ENCODE data around the gene GNB1. TPM values are rescaled to one million over a fixed set of nuclear protein-coding genes. Genes with fewer than 3 reads are reported as not detected.
A peak's percentile ranks its signal among the peaks of the same experiment; 100 is the strongest.
"Not testable (repeated sequence)": the region's sequence is repeated elsewhere in the genome, so short reads cannot be mapped to it uniquely, and the experiment has no call there.

The GNB1 gene
- total and polyA plus RNA-seq, 5 experiments from 2014 or later: 45.9 to 232 (median 107) TPM

GRCh38 chr1:1875932-1876331 is 15.0 kb downstream of the GNB1 start:
- POLR2A ChIA-PET: interaction anchor here (1.7 kb wide), 1 partner anchor 10 kb away, joined by 6 read pairs; no protein-coding TSS in a partner anchor
- peak overlapping the region in 9 of 10 donors; percentile 14 to 77 (median 54) for H3K4me3 Mint-ChIP-seq
- H3K27ac Mint-ChIP-seq: peak overlapping the region; percentile 33 to 87 (median 66)
- DNase-seq (no peak), ATAC-seq (peak; percentile 23 to 54)
- no peaks in the 10 kb centered on the region for H3K9me3 Mint-ChIP-seq
- H3K4me1 Mint-ChIP-seq: peaks cover 55 to 91% (median 82%) of the 10 kb centered on the region in 4 donors
- H3K27me3 Mint-ChIP-seq: no peaks in the 10 kb centered on the region
- H3K36me3 Mint-ChIP-seq: peaks cover 0 to 68% (median 16%) of the 10 kb centered on the region in 3 donors

GRCh38 chr1:1874901-1875300 is 16.0 kb downstream of the GNB1 start:
- H3K27me3 Mint-ChIP-seq: no peaks in the 10 kb centered on the region
- peaks cover 55 to 91% (median 85%) of the 10 kb centered on the region in 4 donors for H3K4me1 Mint-ChIP-seq
- no peaks in the 10 kb centered on the region for H3K9me3 Mint-ChIP-seq
- peaks cover 0 to 68% (median 16%) of the 10 kb centered on the region in 3 donors for H3K36me3 Mint-ChIP-seq
- DNase-seq: no peak
- H3K4me3 Mint-ChIP-seq: peak overlapping the region in 2 of 10 donors; percentile 4 to 29
- no peak for ATAC-seq
- POLR2A ChIA-PET: interaction anchor here (1.1 to 1.7 kb wide), 3 partner anchors 11 to 36 kb away, joined by 3 to 6 read pairs (median 3); no protein-coding TSS in a partner anchor
- peak overlapping the region in 6 of 10 donors; percentile 29 to 79 (median 67) for H3K27ac Mint-ChIP-seq

GRCh38 chr1:1873186-1873585 is 17.7 kb downstream of the GNB1 start:
- Mint-ChIP-seq H3K36me3 (peaks cover 0 to 61% (median 11%) of the 10 kb centered on the region in 3 donors), H3K27ac (peak overlapping the region in 6 of 10 donors; percentile 31 to 82 (median 71)), H3K4me3 (peak overlapping the region in 2 of 10 donors; percentile 8 to 53), H3K9me3 (no peaks in the 10 kb centered on the region), H3K27me3 (no peaks in the 10 kb centered on the region), H3K4me1 (peaks cover 53 to 88% (median 80%) of the 10 kb centered on the region in 4 donors)
- DNase-seq (no peak), ATAC-seq (no peak)
- POLR2A ChIA-PET: no interaction called here

GRCh38 chr1:1872329-1872994 is 18.4 kb downstream of the GNB1 start:
- no peaks in the 10 kb centered on the region for H3K9me3 Mint-ChIP-seq
- peak overlapping the region; percentile 8 to 89 (median 74) for H3K27ac Mint-ChIP-seq
- H3K27me3 Mint-ChIP-seq: no peaks in the 10 kb centered on the region
- H3K4me1 Mint-ChIP-seq: peaks cover 51 to 87% (median 79%) of the 10 kb centered on the region in 4 donors
- POLR2A ChIA-PET: interaction anchor here (0.9 kb wide), 1 partner anchor 15 kb away, joined by 3 read pairs; no protein-coding TSS in a partner anchor
- DNase-seq (no peak), ATAC-seq (no peak)
- H3K36me3 Mint-ChIP-seq: peaks cover 0 to 55% (median 12%) of the 10 kb centered on the region in 3 donors
- H3K4me3 Mint-ChIP-seq: peak overlapping the region in 8 of 10 donors; percentile 8 to 63 (median 36)

- Mint-ChIP-seq H3K27ac (peak overlapping the region in 9 of 10 donors; percentile 1 to 83 (median 40)), H3K27me3 (no peaks in the 10 kb centered on the region), H3K4me1 (peaks cover 44 to 84% (median 73%) of the 10 kb centered on the region in 4 donors), H3K36me3 (peaks cover 0 to 34% (median 10%) of the 10 kb centered on the region in 3 donors), H3K9me3 (no peaks in the 10 kb centered on the region), H3K4me3 (peak overlapping the region in 3 of 10 donors; percentile 5 to 45 (median 36))
- POLR2A ChIA-PET: no interaction called here
- ATAC-seq: no peak
- DNase-seq: no peak
Measured at GRCh38 chr1:1869469-1869868, 21.4 kb downstream of the GNB1 start.

GRCh38 chr1:1867164-1867563 is 23.7 kb downstream of the GNB1 start:
- ATAC-seq (no peak), DNase-seq (no peak)
- H3K27me3 Mint-ChIP-seq: no peaks in the 10 kb centered on the region
- H3K9me3 Mint-ChIP-seq: no peaks in the 10 kb centered on the region
- peaks cover 39 to 85% (median 71%) of the 10 kb centered on the region in 4 donors for H3K4me1 Mint-ChIP-seq
- POLR2A ChIA-PET: interaction anchor here (0.6 kb wide), 1 partner anchor 172 kb away, joined by 7 read pairs; no protein-coding TSS in a partner anchor
- H3K4me3 Mint-ChIP-seq: no peak overlapping the region
- H3K27ac Mint-ChIP-seq: peak overlapping the region in 1 of 10 donors; percentile 70
- H3K36me3 Mint-ChIP-seq: peaks cover 0 to 18% (median 6%) of the 10 kb centered on the region in 3 donors

- POLR2A ChIA-PET: interaction anchor here (1.4 kb wide), 1 partner anchor 42 kb away, joined by 6 read pairs; no protein-coding TSS in a partner anchor
- DNase-seq (no peak), ATAC-seq (no peak)
- no peaks in the 10 kb centered on the region for H3K9me3 Mint-ChIP-seq
- H3K27ac Mint-ChIP-seq: peak overlapping the region in 9 of 10 donors; percentile 20 to 89 (median 70)
- H3K4me1 Mint-ChIP-seq: peaks cover 29 to 92% (median 72%) of the 10 kb centered on the region in 4 donors
- peak overlapping the region in 6 of 10 donors; percentile 25 to 72 (median 36) for H3K4me3 Mint-ChIP-seq
- peaks cover 0 to 5% (median 3%) of the 10 kb centered on the region in 3 donors for H3K36me3 Mint-ChIP-seq
- H3K27me3 Mint-ChIP-seq: no peaks in the 10 kb centered on the region
Measured at GRCh38 chr1:1862905-1863547, 27.9 kb downstream of the GNB1 start.

GRCh38 chr1:1861761-1862310 is 29.1 kb downstream of the GNB1 start:
- not testable (repeated sequence) for H3K9me3 Mint-ChIP-seq, H3K36me3 Mint-ChIP-seq, DNase-seq, H3K27me3 Mint-ChIP-seq, ATAC-seq
- POLR2A ChIA-PET: interaction anchor here (1.3 kb wide), 1 partner anchor 46 kb away, joined by 3 read pairs; no protein-coding TSS in a partner anchor
- Mint-ChIP-seq H3K4me1 (peaks cover 31 to 93% (median 74%) of the 10 kb centered on the region in 4 donors), H3K4me3 (peak overlapping the region in 2 of 10 donors; percentile 45 to 47), H3K27ac (peak overlapping the region in 7 of 10 donors; percentile 8 to 94 (median 72))

- ATAC-seq (no peak), DNase-seq (no peak)
- Mint-ChIP-seq H3K4me1 (peaks cover 30 to 96% (median 74%) of the 10 kb centered on the region in 4 donors), H3K36me3 (peaks cover 0 to 3% (median 2%) of the 10 kb centered on the region in 3 donors), H3K27me3 (no peaks in the 10 kb centered on the region), H3K9me3 (no peaks in the 10 kb centered on the region), H3K4me3 (peak overlapping the region in 2 of 10 donors; percentile 45 to 47), H3K27ac (peak overlapping the region in 7 of 10 donors; percentile 8 to 94 (median 72))
- POLR2A ChIA-PET: interaction anchor here (1.3 kb wide), 1 partner anchor 47 kb away, joined by 3 read pairs; no protein-coding TSS in a partner anchor
Measured at GRCh38 chr1:1861339-1861730, 29.6 kb downstream of the GNB1 start.

- peaks cover 27 to 96% (median 76%) of the 10 kb centered on the region in 4 donors for H3K4me1 Mint-ChIP-seq
- POLR2A ChIA-PET: interaction anchor here (1.3 kb wide), 1 partner anchor 48 kb away, joined by 3 read pairs; no protein-coding TSS in a partner anchor
- not testable (repeated sequence) for H3K9me3 Mint-ChIP-seq, H3K36me3 Mint-ChIP-seq, ATAC-seq, H3K27me3 Mint-ChIP-seq, DNase-seq
- peak overlapping the region; percentile 32 to 90 (median 60) for H3K27ac Mint-ChIP-seq
- H3K4me3 Mint-ChIP-seq: peak overlapping the region in 5 of 10 donors; percentile 20 to 59 (median 32)
Measured at GRCh38 chr1:1859970-1860697, 30.8 kb downstream of the GNB1 start.

GRCh38 chr1:1858382-1859086 is 32.4 kb downstream of the GNB1 start:
- Mint-ChIP-seq H3K9me3 (no peaks in the 10 kb centered on the region), H3K4me1 (peaks cover 35 to 95% (median 80%) of the 10 kb centered on the region in 4 donors), H3K27ac (peak overlapping the region; percentile 37 to 91 (median 85)), H3K36me3 (peaks cover 0 to 4% (median 0%) of the 10 kb centered on the region in 3 donors), H3K4me3 (peak overlapping the region in 9 of 10 donors; percentile 10 to 60 (median 45)), H3K27me3 (no peaks in the 10 kb centered on the region)
- ATAC-seq (peak; percentile 26 to 67), DNase-seq (peak in 6 of 10 donors; percentile 8 to 64 (median 30))
- POLR2A ChIA-PET: interaction anchor here (0.6 kb wide), 1 partner anchor 31 kb away, joined by 4 read pairs; no protein-coding TSS in a partner anchor
